CD14-positive monocyte (primary cell): ENCODE measurements around the gene DUSP8. TPM values are rescaled to one million over a fixed set of nuclear protein-coding genes. Genes with fewer than 3 reads are reported as not detected.

Source experiments
- DNase-seq, 3 donors: peaks; one replicate each; pipeline ENCODE4 v3.0.0-alpha.2; 2011 to 2022
- H2AFZ ChIP-seq: 2 replicates; pipeline ENCODE4 v1.6.0; 2012; ENCODE audit warnings: mild to moderate bottlenecking, low read depth, low read length, inconsistent platforms; ENCODE audit not compliant: insufficient read depth, poor library complexity, severe bottlenecking
- H3K27ac ChIP-seq, 2 donors: 1 replicate in 1 of 2; 2 replicates in 1 of 2; pipeline ENCODE4 v1.5.1; 2012 to 2013; ENCODE audit warnings: low read length in 2 of 2, control low read depth in 1 of 2, inconsistent platforms in 1 of 2, low read depth in 1 of 2, mild to moderate bottlenecking in 1 of 2
- H3K27me3 ChIP-seq, 2 donors: one replicate each; pipeline versions ENCODE4 v1.6.0 to v1.6.1; 2011 to 2013; ENCODE audit warnings: low read length in 2 of 2; ENCODE audit not compliant: control insufficient read depth in 2 of 2, insufficient read depth in 2 of 2
- H3K36me3 ChIP-seq, 2 donors: replicated peaks in 1 of 2; 1 replicate in 1 of 2; 2 replicates in 1 of 2; pipeline versions ENCODE4 v1.5.1 to v1.6.1; 2012 to 2013; ENCODE audit warnings: low read length in 2 of 2, control low read depth in 1 of 2, inconsistent platforms in 1 of 2, mild to moderate bottlenecking in 1 of 2; ENCODE audit not compliant: insufficient read depth in 2 of 2, control insufficient read depth in 1 of 2
- H3K4me1 ChIP-seq, 2 donors: 1 replicate in 1 of 2; 2 replicates in 1 of 2; pipeline versions ENCODE4 v1.5.1 to v1.6.1; 2012 to 2013; ENCODE audit warnings: low read length in 2 of 2, control low read depth in 1 of 2, inconsistent platforms in 1 of 2, mild to moderate bottlenecking in 1 of 2, moderate library complexity in 1 of 2; ENCODE audit not compliant: insufficient read depth in 2 of 2, control insufficient read depth in 1 of 2
- H3K4me2 ChIP-seq: replicated peaks from 2 replicates; pipeline ENCODE3; 2012; ENCODE audit warnings: low read length, moderate library complexity, mild to moderate bottlenecking; ENCODE audit not compliant: poor library complexity, severe bottlenecking; ENCODE audit errors: extremely low read depth
- H3K4me3 ChIP-seq, 3 experiments: fragments of 200-600 bp in 1 of 3; sonication (generic) in 1 of 3; replicated peaks in 1 of 3; 1 replicate in 2 of 3; 2 replicates in 1 of 3; pipeline ENCODE4 v1.5.1; 2011 to 2013; ENCODE audit warnings: low read length in 3 of 3, mild to moderate bottlenecking in 3 of 3, control low read depth in 2 of 3, low read depth in 2 of 3, inconsistent platforms in 1 of 3, moderate library complexity in 1 of 3
- H3K79me2 ChIP-seq: 2 replicates; pipeline ENCODE4 v1.6.0; 2012; ENCODE audit warnings: mild to moderate bottlenecking, control low read depth, inconsistent platforms, low read length, moderate library complexity; ENCODE audit not compliant: insufficient read depth
- H3K9ac ChIP-seq: 2 replicates; pipeline ENCODE4 v1.6.0; 2017; ENCODE audit warnings: low read length, mild to moderate bottlenecking; ENCODE audit not compliant: insufficient read depth, poor library complexity, severe bottlenecking
- H3K9me3 ChIP-seq, 2 donors: replicated peaks in 1 of 2; 1 replicate in 1 of 2; 2 replicates in 1 of 2; pipeline versions ENCODE4 v1.5.1 to v1.6.1; 2012 to 2013; ENCODE audit warnings: low read length in 2 of 2, control low read depth in 1 of 2; ENCODE audit not compliant: control insufficient read depth in 1 of 2, insufficient read depth in 1 of 2
- H4K20me1 ChIP-seq: 2 replicates; pipeline ENCODE4 v1.6.0; 2012; ENCODE audit warnings: mild to moderate bottlenecking, low read length, control low read depth, moderate library complexity; ENCODE audit not compliant: insufficient read depth
- H3K27ac Mint-ChIP-seq, 7 donors: one replicate each; pipeline ENCODE4 v1.8.0; 2020; ENCODE audit warnings: mild to moderate bottlenecking in 7 of 7, mixed read lengths in 7 of 7, moderate library complexity in 6 of 7, inconsistent platforms in 2 of 7
- H3K27me3 Mint-ChIP-seq, 3 donors: one replicate each; pipeline ENCODE4 v1.8.0; 2021 to 2022; ENCODE audit warnings: low read depth in 3 of 3, mild to moderate bottlenecking in 3 of 3, mixed read lengths in 3 of 3, moderate library complexity in 3 of 3, inconsistent platforms in 1 of 3
- H3K36me3 Mint-ChIP-seq, 2 donors: one replicate each; pipeline ENCODE4 v1.8.0; 2020; ENCODE audit warnings: mixed read lengths in 2 of 2, inconsistent platforms in 1 of 2, mild to moderate bottlenecking in 1 of 2
- H3K4me1 Mint-ChIP-seq: one replicate; pipeline ENCODE4 v1.8.0; 2020; ENCODE audit warnings: mild to moderate bottlenecking, mixed read lengths
- H3K4me3 Mint-ChIP-seq, 2 donors: one replicate each; pipeline ENCODE4 v1.8.0; 2020; ENCODE audit warnings: mild to moderate bottlenecking in 2 of 2, mixed read lengths in 2 of 2, moderate library complexity in 1 of 2
- H3K9me3 Mint-ChIP-seq, 7 donors: one replicate each; pipeline ENCODE4 v1.8.0; 2020 to 2022; ENCODE audit warnings: mixed read lengths in 7 of 7, mild to moderate bottlenecking in 6 of 7, moderate library complexity in 6 of 7, inconsistent platforms in 2 of 7
- WGBS: methylation state at CpG from one replicate; pipeline ENCODE4 v1.1.5; 2013; ENCODE audit warnings: missing lambda C conversion rate; ENCODE audit not compliant: insufficient coverage; 5-methylcytosine and 5-hydroxymethylcytosine counted together
- intact Hi-C, 2 donors: fragments of 100-400 bp; cut with micrococcal nuclease; formaldehyde crosslinking; loops; one replicate each; pipeline versions ENCODE4 v1.15.0 to v1.15.1; 2023
- polyA plus RNA-seq, 3 donors: library from polyadenylated mRNA; depleted of rRNA in 1 of 3; unstranded in 2 of 3; stranded (reverse) in 1 of 3; fragments of 300-500 nt in 2 of 3; fragments of >200 nt in 1 of 3; fragmentation: Illumina TruSeq in 2 of 3; gene quantifications; 1 replicate in 2 of 3; 2 replicates in 1 of 3; pipeline ENCODE4 v1.2.3, GENCODE V29; 2012 to 2021
- TF ChIP-seq, protein P1 (sequence below): fragments of 200-600 bp; IDR thresholded peaks from one replicate; pipeline ENCODE4 v1.8.0; 2022; ENCODE audit warnings: antibody characterized with exemption, mild to moderate bottlenecking

DUSP8 gene
- polyA plus RNA-seq, 3 donors: 0.61 TPM; not detected in 2

GRCh38 chr11:1569251-1569780, 2.8 kb downstream of the DUSP8 start:
- H3K27me3 Mint-ChIP-seq: peaks cover 38 to 76% (median 51%) of the 10 kb centered on the region in 3 donors
- H3K27ac ChIP-seq: no peak overlapping the region
- H3K27me3 ChIP-seq: peaks cover 23 to 54% of the 10 kb centered on the region in 2 donors

DNA sequence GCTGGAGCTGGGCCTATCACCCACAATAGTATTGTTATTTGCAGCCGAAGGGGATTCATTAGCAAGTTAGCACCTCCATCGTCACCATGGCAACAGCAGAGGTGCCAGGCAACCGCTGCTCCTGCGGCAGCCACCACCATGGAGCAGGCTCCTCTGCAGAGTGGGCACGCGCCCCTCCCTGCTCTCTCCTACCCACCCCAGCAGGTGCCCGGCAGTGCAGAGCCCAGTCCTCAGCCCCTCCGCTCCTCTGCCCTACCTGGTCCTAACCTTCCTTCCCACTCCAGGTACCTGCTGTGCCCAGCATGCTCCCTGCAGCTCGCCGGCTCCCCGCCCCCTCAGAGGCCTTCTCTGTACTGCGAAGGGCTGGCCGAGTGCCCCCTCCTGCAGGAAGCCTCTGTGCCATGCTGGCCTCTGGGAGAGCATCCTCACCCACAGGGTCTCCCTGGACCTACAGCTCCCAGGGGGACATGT, 3.6 kb downstream of the DUSP8 start:
- Mint-ChIP-seq H3K9me3 (peaks cover 0 to 9% (median 2%) of the 10 kb centered on the region in 7 donors), H3K4me3 (no peak overlapping the region), H3K36me3 (no peaks in the 10 kb centered on the region), H3K27ac (no peak overlapping the region), H3K27me3 (peaks cover 32 to 71% (median 43%) of the 10 kb centered on the region in 3 donors), H3K4me1 (no peaks in the 10 kb centered on the region)
- Histone ChIP-seq H3K9me3 (peaks cover 0 to 11% of the 10 kb centered on the region in 2 donors), H3K4me3 (no peak overlapping the region), H4K20me1 (no peaks in the 10 kb centered on the region), H3K27me3 (peaks cover 14 to 45% of the 10 kb centered on the region in 2 donors), H3K27ac (no peak overlapping the region), H3K36me3 (no peaks in the 10 kb centered on the region), H3K79me2 (no peaks in the 10 kb centered on the region), H3K9ac (no peak overlapping the region), H2AFZ (no peak overlapping the region), H3K4me1 (peaks cover 2 to 15% of the 10 kb centered on the region in 2 donors), H3K4me2 (no peak overlapping the region)
- intact Hi-C loops: no loop called here
- TF ChIP-seq, protein P1, sequence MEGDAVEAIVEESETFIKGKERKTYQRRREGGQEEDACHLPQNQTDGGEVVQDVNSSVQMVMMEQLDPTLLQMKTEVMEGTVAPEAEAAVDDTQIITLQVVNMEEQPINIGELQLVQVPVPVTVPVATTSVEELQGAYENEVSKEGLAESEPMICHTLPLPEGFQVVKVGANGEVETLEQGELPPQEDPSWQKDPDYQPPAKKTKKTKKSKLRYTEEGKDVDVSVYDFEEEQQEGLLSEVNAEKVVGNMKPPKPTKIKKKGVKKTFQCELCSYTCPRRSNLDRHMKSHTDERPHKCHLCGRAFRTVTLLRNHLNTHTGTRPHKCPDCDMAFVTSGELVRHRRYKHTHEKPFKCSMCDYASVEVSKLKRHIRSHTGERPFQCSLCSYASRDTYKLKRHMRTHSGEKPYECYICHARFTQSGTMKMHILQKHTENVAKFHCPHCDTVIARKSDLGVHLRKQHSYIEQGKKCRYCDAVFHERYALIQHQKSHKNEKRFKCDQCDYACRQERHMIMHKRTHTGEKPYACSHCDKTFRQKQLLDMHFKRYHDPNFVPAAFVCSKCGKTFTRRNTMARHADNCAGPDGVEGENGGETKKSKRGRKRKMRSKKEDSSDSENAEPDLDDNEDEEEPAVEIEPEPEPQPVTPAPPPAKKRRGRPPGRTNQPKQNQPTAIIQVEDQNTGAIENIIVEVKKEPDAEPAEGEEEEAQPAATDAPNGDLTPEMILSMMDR: no peak
- no peak for DNase-seq
- WGBS: 49% methylated on average over 12 of the region's 13 CpGs

More at GRCh38 chr11:1569251-1569780, 2.8 kb downstream of the DUSP8 start:
- Histone ChIP-seq H3K4me3 (no peak overlapping the region), H3K79me2 (no peaks in the 10 kb centered on the region), H4K20me1 (no peaks in the 10 kb centered on the region), H3K9ac (no peak overlapping the region), H3K36me3 (no peaks in the 10 kb centered on the region), H3K4me1 (peaks cover 5 to 20% of the 10 kb centered on the region in 2 donors), H3K9me3 (peaks cover 0 to 11% of the 10 kb centered on the region in 2 donors), H2AFZ (no peak overlapping the region), H3K4me2 (no peak overlapping the region)
- Mint-ChIP-seq H3K27ac (peak overlapping the region in 1 of 7 donors; percentile 64), H3K9me3 (peaks cover 0 to 9% (median 2%) of the 10 kb centered on the region in 7 donors), H3K4me1 (no peaks in the 10 kb centered on the region), H3K36me3 (no peaks in the 10 kb centered on the region), H3K4me3 (peak overlapping the region in 1 of 2 donors; percentile 46)
- intact Hi-C loops: no loop called here
- DNase-seq: no peak
- WGBS: 77% methylated on average over 12 of the region's 14 CpGs
- TF ChIP-seq, protein P1: no peak
